Omental fat pad (tissue), 4 donors: ENCODE data around the gene TRPM3. TPM values are rescaled to one million over a fixed set of nuclear protein-coding genes. Genes with fewer than 3 reads are reported as not detected.

Source experiments
- ATAC-seq: fragments of 150-250 bp; one replicate; pipeline ENCODE4 v1.9.1; 2016; ENCODE audit warnings: mild to moderate bottlenecking, moderate library complexity; ENCODE audit not compliant: low FRiP score
- DNase-seq: peaks from one replicate; pipeline ENCODE4 v3.0.0-alpha.2; 2019; ENCODE audit warnings: low spot score
- CTCF ChIP-seq, 3 donors: fragments of 450-650 bp; IDR thresholded peaks; one replicate each; pipeline ENCODE4 v1.5.1; 2016 to 2017; ENCODE audit warnings: antibody characterized with exemption in 3 of 3, mild to moderate bottlenecking in 3 of 3, moderate library complexity in 2 of 3
- total RNA-seq, 4 donors: library from RNA; depleted of rRNA; stranded (reverse); fragments of >200 nt; gene quantifications; one replicate each; pipeline ENCODE4 v1.1.0, GENCODE V29; 2016

The TRPM3 gene
- total RNA-seq, 4 donors from 2014 or later = 0.60 to 9.3 (median 1.5) TPM

GRCh38 chr9:70590315-70590677, 531.1 kb downstream of the TRPM3 start:
- no peak for TF ChIP-seq CTCF (IDR thresholded peaks at IDR 0.05)
- ATAC-seq (peak; percentile 15), DNase-seq (no peak)

- ATAC-seq = peak; percentile 79
- TF ChIP-seq CTCF (IDR thresholded peaks at IDR 0.05) = no peak
- DNase-seq = no peak
Observed at GRCh38 chr9:70589571-70590314, 531.7 kb downstream of the TRPM3 start.

- DNase-seq (no peak), ATAC-seq (no peak)
- TF ChIP-seq CTCF (IDR thresholded peaks at IDR 0.05) = no peak
Observed at GRCh38 chr9:70588999-70589398, 532.4 kb downstream of the TRPM3 start.

GRCh38 chr9:70588381-70588780, 533.0 kb downstream of the TRPM3 start:
- DNase-seq (no peak), ATAC-seq (no peak)
- TF ChIP-seq CTCF (IDR thresholded peaks at IDR 0.05) = no peak

- no peak for TF ChIP-seq CTCF (IDR thresholded peaks at IDR 0.05)
- no peak for DNase-seq
- no peak for ATAC-seq
Observed at GRCh38 chr9:70587201-70587600, 534.2 kb downstream of the TRPM3 start.

GRCh38 chr9:70586476-70586875, 534.9 kb downstream of the TRPM3 start:
- no peak for TF ChIP-seq CTCF (IDR thresholded peaks at IDR 0.05)
- no peak for DNase-seq
- no peak for ATAC-seq

- no peak for TF ChIP-seq CTCF (IDR thresholded peaks at IDR 0.05)
- DNase-seq (no peak), ATAC-seq (no peak)
Observed at GRCh38 chr9:70581955-70582350, 539.5 kb downstream of the TRPM3 start.
